ENCODE measurements around the gene AK9.
"Not testable (repeated sequence)": the region's sequence is repeated elsewhere in the genome, so short reads cannot be mapped to it uniquely, and the experiment has no call there.

DNA sequence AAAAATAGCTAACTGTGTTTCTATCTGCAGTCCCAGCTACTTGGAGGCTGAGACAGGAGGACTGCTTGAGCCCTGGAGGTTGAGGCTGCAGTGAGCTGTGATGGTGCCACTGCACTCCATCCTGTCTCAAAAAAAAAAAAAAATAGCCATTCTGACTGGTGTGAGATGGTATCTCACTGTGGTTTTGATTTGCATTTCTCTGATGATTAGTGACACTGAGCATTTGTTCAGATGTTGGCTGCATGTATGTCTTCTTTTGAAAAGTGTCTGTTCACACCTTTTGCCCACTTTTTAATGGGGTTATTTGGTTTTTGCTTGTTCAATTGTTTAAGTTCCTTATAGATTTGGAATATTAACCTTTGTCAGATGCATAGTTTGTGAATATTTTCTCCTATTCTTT is 171.4 kb downstream of the AK9 start:
- not testable (repeated sequence) for TF ChIP-seq CTCF, POLR2A, EP300, POLR2AphosphoS5 (IDR thresholded peaks at IDR 0.05)
